IMR-90 (cell line): ENCODE data around the gene CAMK2D.

Experiments
- CTCF ChIP-seq: conservative IDR thresholded peaks from 2 replicates; pipeline ENCODE4 v1.5.1; 2012; ENCODE audit warnings: mild to moderate bottlenecking, low read depth, low read length, improper control_type of control experiment
- MAFK ChIP-seq: IDR thresholded peaks from 2 replicates; pipeline ENCODE4 v1.6.1; 2012; ENCODE audit warnings: low read depth, low read length, improper control_type of control experiment
- POLR2A ChIP-seq: IDR thresholded peaks from 2 replicates; pipeline ENCODE4 v1.6.1; 2012; ENCODE audit warnings: mild to moderate bottlenecking, low read depth, low read length

- no peak for TF ChIP-seq CTCF
- TF ChIP-seq POLR2A = no peak
- no peak for TF ChIP-seq MAFK
Measured at GRCh38 chr4:113574636-113575103, 186.9 kb downstream of the CAMK2D start.
